ENCODE measurements around the gene LRRC14B.

LRRC14B gene

GRCh38 chr5:166441-167372 is 24.6 kb upstream of the LRRC14B start:
- TF ChIP-seq PAX5 (IDR thresholded peaks at IDR 0.05; ENCODE audit: insufficient read depth, low read length, severe bottlenecking) (no peak), POU2F2 (IDR thresholded peaks at IDR 0.05; ENCODE audit: low read depth, low read length) (no peak), POLR2A (IDR thresholded peaks at IDR 0.05; ENCODE audit: low read depth, low read length) (no peak)
- DNase-seq (ENCODE audit: insufficient read length, low spot score) (no peak), FAIRE-seq (no peak)

- FAIRE-seq (no peak), DNase-seq (ENCODE audit: insufficient read length, low spot score) (no peak)
- TF ChIP-seq POU2F2 (IDR thresholded peaks at IDR 0.05; ENCODE audit: low read depth, low read length) (no peak), POLR2A (IDR thresholded peaks at IDR 0.05; ENCODE audit: low read depth, low read length) (no peak), PAX5 (IDR thresholded peaks at IDR 0.05; ENCODE audit: insufficient read depth, low read length, severe bottlenecking) (no peak), POLR2AphosphoS5 (IDR thresholded peaks at IDR 0.05; ENCODE audit: low read depth, low read length) (no peak), SPI1 (IDR thresholded peaks at IDR 0.05; ENCODE audit: low read depth, low read length) (no peak), TAF1 (IDR thresholded peaks at IDR 0.05; ENCODE audit: low read depth, low read length) (no peak)
Measured at GRCh38 chr5:167511-167910, 23.8 kb upstream of the LRRC14B start.

GRCh38 chr5:167982-168660 is 23.2 kb upstream of the LRRC14B start:
- TF ChIP-seq POLR2A (IDR thresholded peaks at IDR 0.05; ENCODE audit: low read depth, low read length) (no peak), POLR2AphosphoS5 (IDR thresholded peaks at IDR 0.05; ENCODE audit: low read depth, low read length) (no peak)
- FAIRE-seq (no peak), DNase-seq (ENCODE audit: insufficient read length, low spot score) (no peak)

GRCh38 chr5:169071-169727 is 22.1 kb upstream of the LRRC14B start:
- FAIRE-seq (no peak), DNase-seq (ENCODE audit: insufficient read length, low spot score) (no peak)
- TF ChIP-seq PAX5 (IDR thresholded peaks at IDR 0.05; ENCODE audit: insufficient read depth, low read length, severe bottlenecking) (no peak), POLR2AphosphoS5 (IDR thresholded peaks at IDR 0.05; ENCODE audit: low read depth, low read length) (no peak), POLR2A (IDR thresholded peaks at IDR 0.05; ENCODE audit: low read depth, low read length) (no peak), SPI1 (IDR thresholded peaks at IDR 0.05; ENCODE audit: low read depth, low read length) (no peak), TAF1 (IDR thresholded peaks at IDR 0.05; ENCODE audit: low read depth, low read length) (no peak), POU2F2 (IDR thresholded peaks at IDR 0.05; ENCODE audit: low read depth, low read length) (no peak)

DNA sequence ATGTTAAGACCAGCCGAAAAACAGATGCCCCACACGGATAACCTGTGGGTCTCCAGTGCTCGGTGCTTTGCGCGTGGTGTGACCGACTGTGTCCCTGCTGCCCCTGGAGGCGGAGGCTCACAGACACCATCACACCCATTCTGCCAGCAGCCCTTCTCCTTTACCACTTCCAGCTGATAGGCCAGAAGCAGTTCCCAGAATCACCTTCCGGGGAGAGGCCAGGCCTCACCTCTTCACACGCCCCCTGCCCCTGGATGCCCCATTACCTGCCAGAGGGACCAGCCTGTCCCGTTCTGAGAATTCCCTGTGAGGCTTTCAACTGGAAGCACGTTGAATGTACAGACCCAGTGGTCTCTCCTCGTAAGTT is 21.6 kb upstream of the LRRC14B start:
- FAIRE-seq = no peak
- DNase-seq (ENCODE audit: insufficient read length, low spot score) = no peak
- TF ChIP-seq SPI1 (IDR thresholded peaks at IDR 0.05; ENCODE audit: low read depth, low read length) = no peak
- TF ChIP-seq POU2F2 (IDR thresholded peaks at IDR 0.05; ENCODE audit: low read depth, low read length) = no peak
- TF ChIP-seq POLR2A (IDR thresholded peaks at IDR 0.05; ENCODE audit: low read depth, low read length) = no peak
- no peak for TF ChIP-seq TAF1 (IDR thresholded peaks at IDR 0.05; ENCODE audit: low read depth, low read length)
- TF ChIP-seq PAX5 (IDR thresholded peaks at IDR 0.05; ENCODE audit: insufficient read depth, low read length, severe bottlenecking) = no peak
- TF ChIP-seq POLR2AphosphoS5 (IDR thresholded peaks at IDR 0.05; ENCODE audit: low read depth, low read length) = no peak

- TF ChIP-seq SPI1 (IDR thresholded peaks at IDR 0.05; ENCODE audit: low read depth, low read length) (no peak), POLR2A (IDR thresholded peaks at IDR 0.05; ENCODE audit: low read depth, low read length) (no peak), POLR2AphosphoS5 (IDR thresholded peaks at IDR 0.05; ENCODE audit: low read depth, low read length) (no peak)
- no peak for DNase-seq (ENCODE audit: insufficient read length, low spot score)
- no peak for FAIRE-seq
Measured at GRCh38 chr5:170971-171800, 20.1 kb upstream of the LRRC14B start.

GRCh38 chr5:171801-172331 is 19.4 kb upstream of the LRRC14B start:
- DNase-seq (ENCODE audit: insufficient read length, low spot score) (no peak), FAIRE-seq (no peak)
- TF ChIP-seq POLR2AphosphoS5 (IDR thresholded peaks at IDR 0.05; ENCODE audit: low read depth, low read length) (no peak), TAF1 (IDR thresholded peaks at IDR 0.05; ENCODE audit: low read depth, low read length) (no peak), POLR2A (IDR thresholded peaks at IDR 0.05; ENCODE audit: low read depth, low read length) (no peak), POU2F2 (IDR thresholded peaks at IDR 0.05; ENCODE audit: low read depth, low read length) (no peak), PAX5 (IDR thresholded peaks at IDR 0.05; ENCODE audit: insufficient read depth, low read length, severe bottlenecking) (no peak), SPI1 (IDR thresholded peaks at IDR 0.05; ENCODE audit: low read depth, low read length) (no peak)

GRCh38 chr5:172421-172820 is 18.9 kb upstream of the LRRC14B start:
- no peak for TF ChIP-seq POLR2A (IDR thresholded peaks at IDR 0.05; ENCODE audit: low read depth, low read length)
- no peak for TF ChIP-seq POU2F2 (IDR thresholded peaks at IDR 0.05; ENCODE audit: low read depth, low read length)
- no peak for TF ChIP-seq PAX5 (IDR thresholded peaks at IDR 0.05; ENCODE audit: insufficient read depth, low read length, severe bottlenecking)
- no peak for TF ChIP-seq TAF1 (IDR thresholded peaks at IDR 0.05; ENCODE audit: low read depth, low read length)
- no peak for TF ChIP-seq SPI1 (IDR thresholded peaks at IDR 0.05; ENCODE audit: low read depth, low read length)
- no peak for TF ChIP-seq POLR2AphosphoS5 (IDR thresholded peaks at IDR 0.05; ENCODE audit: low read depth, low read length)
- DNase-seq (ENCODE audit: insufficient read length, low spot score) = no peak
- no peak for FAIRE-seq

GRCh38 chr5:172841-173251 is 18.4 kb upstream of the LRRC14B start:
- FAIRE-seq (no peak), DNase-seq (ENCODE audit: insufficient read length, low spot score) (no peak)
- TF ChIP-seq PAX5 (IDR thresholded peaks at IDR 0.05; ENCODE audit: insufficient read depth, low read length, severe bottlenecking) = no peak
- TF ChIP-seq POU2F2 (IDR thresholded peaks at IDR 0.05; ENCODE audit: low read depth, low read length) = no peak
- no peak for TF ChIP-seq SPI1 (IDR thresholded peaks at IDR 0.05; ENCODE audit: low read depth, low read length)
- no peak for TF ChIP-seq POLR2A (IDR thresholded peaks at IDR 0.05; ENCODE audit: low read depth, low read length)
- TF ChIP-seq POLR2AphosphoS5 (IDR thresholded peaks at IDR 0.05; ENCODE audit: low read depth, low read length) = no peak
- TF ChIP-seq TAF1 (IDR thresholded peaks at IDR 0.05; ENCODE audit: low read depth, low read length) = no peak
